Measurements from ENCODE around the gene USP7.

Gene USP7

GRCh38 chr16:8952281-8952751, 11.4 kb downstream of the USP7 start:
- H3K4me3 ChIP-seq (ENCODE audit: low read length), result no peak overlapping the region
- no peak for TF ChIP-seq CTCF (IDR thresholded peaks at IDR 0.05; ENCODE audit: insufficient read depth, low read depth, low read length, missing control alignments)
- no peak for DNase-seq (ENCODE audit: low read depth)

- no peak for DNase-seq (ENCODE audit: low read depth)
- TF ChIP-seq CTCF (IDR thresholded peaks at IDR 0.05; ENCODE audit: insufficient read depth, low read depth, low read length, missing control alignments), result no peak
- H3K4me3 ChIP-seq (ENCODE audit: low read length), result no peak overlapping the region
Measured at GRCh38 chr16:8951447-8952280, 12.0 kb downstream of the USP7 start.

- no peak for TF ChIP-seq CTCF (IDR thresholded peaks at IDR 0.05; ENCODE audit: insufficient read depth, low read depth, low read length, missing control alignments)
- no peak for DNase-seq (ENCODE audit: low read depth)
- H3K4me3 ChIP-seq (ENCODE audit: low read length), result no peak overlapping the region
Measured at GRCh38 chr16:8950580-8951077, 13.1 kb downstream of the USP7 start.

GRCh38 chr16:8949536-8950418, 13.9 kb downstream of the USP7 start:
- DNase-seq (ENCODE audit: low read depth), result no peak
- no peak overlapping the region for H3K4me3 ChIP-seq (ENCODE audit: low read length)
- TF ChIP-seq CTCF (IDR thresholded peaks at IDR 0.05; ENCODE audit: insufficient read depth, low read depth, low read length, missing control alignments), result no peak

- H3K4me3 ChIP-seq (ENCODE audit: low read length), result no peak overlapping the region
Measured at GRCh38 chr16:8948831-8949230, 14.9 kb downstream of the USP7 start.

More at GRCh38 chr16:8948831-8949230, 14.9 kb downstream of the USP7 start:
- no peak for DNase-seq (ENCODE audit: low read depth)
- no peak for TF ChIP-seq CTCF (IDR thresholded peaks at IDR 0.05; ENCODE audit: insufficient read depth, low read depth, low read length, missing control alignments)
